T-helper 2 cell (primary cell): ENCODE data around the gene PRLR.
A peak's percentile ranks its signal among the peaks of the same experiment; 100 is the strongest.

Experiments
- DNase-seq, 5 experiments: peaks; one replicate each; pipeline versions ENCODE4 v3.0.0 to v3.0.0-alpha.2; 2012 to 2022

The PRLR gene

DNA sequence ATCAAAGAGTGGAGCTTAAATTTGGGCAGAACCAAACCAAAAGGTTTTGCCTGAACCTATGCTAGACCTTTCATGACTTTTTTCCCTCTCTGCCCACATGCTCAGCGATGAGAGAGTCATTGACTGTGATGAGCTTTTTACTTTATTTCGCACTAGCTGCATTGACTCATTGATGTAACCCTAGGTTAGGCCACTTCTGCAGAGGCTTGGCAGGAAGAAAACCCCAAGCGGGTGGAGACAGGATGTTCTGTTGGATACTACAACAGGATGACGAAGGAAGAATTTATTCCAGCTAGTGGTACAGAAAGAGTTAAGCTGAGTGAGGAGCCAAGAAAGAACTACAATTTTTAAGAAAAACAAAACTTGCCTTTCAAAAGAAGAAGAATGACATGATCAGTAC is 201.0 kb downstream of the PRLR start:
- no peak for DNase-seq

DNA sequence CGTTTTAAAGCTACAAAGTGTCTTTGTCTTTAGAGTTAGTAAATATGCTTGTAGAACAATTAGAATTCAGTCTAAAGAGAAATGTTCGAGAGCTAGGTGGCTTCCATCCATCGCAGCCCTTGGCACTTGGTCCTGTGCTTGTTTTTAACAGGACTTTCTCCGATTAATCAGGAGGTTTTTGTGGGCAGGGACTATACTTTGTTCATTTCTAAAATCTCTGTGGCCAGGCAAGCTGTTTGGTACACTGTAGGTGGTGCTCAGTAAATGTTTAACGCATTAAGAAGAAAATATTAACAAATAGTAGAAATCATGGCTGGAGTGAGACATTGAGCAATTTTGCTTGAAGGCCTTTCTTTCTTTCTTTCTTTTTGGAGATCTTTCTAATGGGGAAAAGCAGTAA is 203.3 kb downstream of the PRLR start:
- no peak for DNase-seq

DNA sequence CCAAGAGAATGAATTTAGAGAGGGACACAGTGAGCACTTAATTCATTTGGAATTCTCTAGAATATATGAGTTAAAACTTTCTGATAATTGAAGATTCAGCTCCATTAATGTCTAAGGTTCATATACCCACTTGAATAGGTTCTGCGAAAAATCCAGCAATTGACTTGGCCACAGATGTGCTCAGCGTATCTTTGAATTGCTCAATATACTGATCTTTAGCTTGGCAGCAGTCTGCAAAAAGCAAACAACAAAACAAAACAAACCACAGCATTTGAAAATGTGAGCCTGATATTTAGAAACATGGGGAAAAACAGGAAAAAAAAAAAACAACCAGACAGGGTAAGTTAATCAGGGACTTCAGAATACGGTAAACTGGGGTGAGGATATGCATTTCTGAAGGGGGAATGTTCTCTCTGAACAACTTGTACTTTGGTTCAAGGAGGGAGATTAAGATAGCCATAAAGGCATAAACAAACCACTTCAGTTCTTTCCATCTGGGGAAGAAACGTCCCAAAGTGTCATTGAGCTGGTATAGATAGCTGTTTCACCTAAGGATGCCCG is 203.9 kb downstream of the PRLR start:
- DNase-seq: no peak

GRCh38 chr5:35024911-35025510 is 205.3 kb downstream of the PRLR start:
- DNase-seq: no peak

- no peak for DNase-seq
These were observed 206.7 kb downstream of the PRLR start for GRCh38 chr5:35023391-35024178.

GRCh38 chr5:35016174-35017051 is 213.9 kb downstream of the PRLR start:
- no peak for DNase-seq

- no peak for DNase-seq
These were observed 215.2 kb downstream of the PRLR start for GRCh38 chr5:35015063-35015462.

GRCh38 chr5:35012796-35013195 is 217.5 kb downstream of the PRLR start:
- peak in 1 of 5 experiments; percentile 22 for DNase-seq

DNA sequence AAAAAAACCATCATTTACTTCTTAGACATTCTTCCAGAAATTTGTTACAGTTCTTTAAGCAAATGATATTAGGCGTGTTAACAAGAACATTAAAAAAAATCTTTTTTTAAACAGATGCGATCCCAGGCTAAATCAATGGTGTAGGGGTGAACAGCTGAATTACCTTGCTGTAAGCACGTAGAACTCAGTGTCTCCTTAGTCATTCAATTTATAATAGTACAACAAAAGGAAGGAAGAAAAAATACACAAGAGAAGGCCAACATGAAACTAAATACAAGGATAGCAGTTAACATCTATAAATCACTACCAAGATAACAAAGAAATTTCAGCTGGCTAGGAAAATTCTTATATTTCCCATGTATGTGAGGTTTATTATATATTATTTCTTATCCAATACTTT is 217.9 kb downstream of the PRLR start:
- no peak for DNase-seq

DNA sequence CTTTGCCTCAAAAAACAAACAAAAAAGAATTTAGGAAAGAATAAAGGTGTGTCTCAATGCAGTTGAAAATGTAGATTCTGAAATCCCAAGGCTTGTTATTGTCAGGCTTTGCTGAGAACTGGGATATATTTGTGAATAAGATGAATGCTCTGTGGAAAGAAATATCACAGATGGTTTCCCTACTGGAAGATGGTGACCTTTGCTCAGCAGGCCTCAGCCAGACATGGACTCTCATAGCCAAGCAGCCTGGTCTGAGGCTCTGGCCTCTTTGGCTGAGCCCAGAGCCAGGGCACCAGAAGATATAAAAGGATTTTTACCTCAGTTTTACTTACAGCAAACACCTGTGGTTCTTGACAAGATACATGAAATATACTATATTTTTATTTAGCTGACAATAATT is 219.6 kb downstream of the PRLR start:
- no peak for DNase-seq

DNA sequence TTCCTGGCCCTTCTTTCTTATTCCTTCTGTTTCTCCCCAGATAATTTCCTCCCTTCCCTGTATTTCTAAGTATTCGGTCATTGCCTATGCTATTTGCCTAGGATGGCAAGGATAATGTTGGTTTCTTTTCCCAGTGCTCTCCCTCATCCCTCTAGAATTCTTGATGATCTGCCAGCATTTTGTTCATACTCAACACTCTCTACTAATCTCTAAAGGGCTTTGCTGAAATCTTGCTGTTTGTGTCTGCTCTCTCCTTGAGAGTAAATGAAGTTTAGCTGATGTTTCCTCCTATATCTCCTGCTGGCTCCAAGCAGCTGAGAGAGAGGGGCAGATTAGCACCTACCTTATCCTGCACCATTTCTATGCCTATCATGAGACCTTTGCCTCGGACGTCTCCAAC is 220.6 kb downstream of the PRLR start:
- no peak for DNase-seq

GRCh38 chr5:35009019-35009418 is 221.3 kb downstream of the PRLR start:
- DNase-seq: no peak

DNA sequence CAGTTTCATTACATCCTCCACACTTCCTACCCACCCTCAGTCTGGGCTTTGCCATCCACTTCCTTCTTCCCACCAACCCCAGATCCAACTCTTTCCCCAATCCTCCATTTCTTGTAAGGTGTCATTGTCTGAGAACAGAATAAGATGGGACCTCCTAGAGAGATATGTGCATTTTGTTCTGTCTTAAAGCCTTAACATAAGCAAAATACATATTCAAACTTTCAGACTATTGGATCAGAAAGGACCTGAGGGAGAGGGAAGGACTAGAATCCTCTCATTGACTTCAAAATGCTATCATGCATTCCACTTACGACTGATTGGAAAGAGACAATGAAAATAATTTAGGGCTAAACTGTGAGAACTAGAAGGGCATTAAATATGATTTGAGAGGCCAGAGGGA is 225.5 kb downstream of the PRLR start:
- DNase-seq: no peak

GRCh38 chr5:35004200-35004599 is 226.1 kb downstream of the PRLR start:
- no peak for DNase-seq

DNA sequence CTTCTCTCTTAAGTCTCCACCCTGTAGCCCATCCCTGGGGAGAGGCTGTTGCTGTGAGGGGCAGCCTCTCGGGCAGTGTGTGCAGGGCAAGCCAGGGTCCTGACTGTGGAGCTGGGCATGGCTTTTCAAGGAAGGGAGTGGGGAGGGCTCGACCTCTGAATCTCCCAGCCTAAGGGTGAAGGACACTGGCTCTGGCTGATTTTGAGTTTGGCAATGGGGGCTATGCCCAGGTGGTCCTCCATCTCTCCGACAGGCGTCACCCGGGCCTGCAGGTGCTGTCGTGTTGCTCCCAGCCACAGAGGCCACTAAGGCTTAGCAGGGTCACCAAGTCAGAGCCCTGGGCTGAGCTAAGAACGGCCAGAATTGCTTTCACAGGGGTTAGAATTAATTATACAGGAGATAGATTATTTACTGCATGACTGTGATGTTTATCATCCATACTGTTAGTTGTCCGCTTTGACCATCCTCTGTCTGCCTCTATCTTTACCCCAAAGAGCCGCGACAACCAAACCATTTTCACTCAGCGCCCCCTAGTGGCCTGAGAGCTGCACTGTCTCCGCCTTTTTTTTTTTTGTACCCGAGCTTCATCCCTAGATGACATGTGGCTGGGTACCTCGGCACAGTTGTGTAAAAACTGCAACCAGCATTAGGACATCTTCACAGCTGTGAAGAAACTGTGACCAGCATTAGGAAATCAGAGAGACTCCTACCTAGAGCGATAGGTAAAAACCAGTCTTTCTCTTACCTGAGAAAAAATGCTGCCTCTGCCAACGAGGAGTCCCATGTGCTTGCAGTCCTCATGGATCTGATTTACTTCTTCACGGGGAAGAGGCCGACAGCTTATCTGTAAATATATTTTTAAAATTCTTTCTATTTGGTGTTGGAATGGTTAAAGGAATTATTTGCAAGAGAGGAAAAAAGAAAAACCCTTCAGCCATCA is 227.0 kb downstream of the PRLR start:
- DNase-seq: peak in 4 of 5 experiments; percentile 0 to 55 (median 16)

DNA sequence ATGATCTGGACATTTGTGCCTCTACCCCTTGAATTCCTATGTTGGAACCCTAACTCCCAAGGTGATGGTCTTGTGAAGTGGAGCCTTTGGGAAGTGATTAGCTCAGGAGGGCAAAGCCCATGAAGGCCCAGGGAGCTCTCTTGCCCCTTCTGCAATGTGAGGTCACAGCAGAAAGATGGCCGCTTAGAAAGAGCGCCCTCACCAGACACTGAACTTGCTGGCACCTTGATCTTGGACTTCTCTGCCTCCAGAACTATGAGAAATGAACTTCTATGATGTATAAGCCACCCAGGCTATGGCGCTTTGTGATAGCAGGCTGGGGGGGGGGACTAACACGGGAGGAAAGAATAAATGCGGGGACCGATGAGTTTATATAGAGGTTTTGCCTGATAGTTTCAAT is 227.8 kb downstream of the PRLR start:
- DNase-seq: no peak

DNA sequence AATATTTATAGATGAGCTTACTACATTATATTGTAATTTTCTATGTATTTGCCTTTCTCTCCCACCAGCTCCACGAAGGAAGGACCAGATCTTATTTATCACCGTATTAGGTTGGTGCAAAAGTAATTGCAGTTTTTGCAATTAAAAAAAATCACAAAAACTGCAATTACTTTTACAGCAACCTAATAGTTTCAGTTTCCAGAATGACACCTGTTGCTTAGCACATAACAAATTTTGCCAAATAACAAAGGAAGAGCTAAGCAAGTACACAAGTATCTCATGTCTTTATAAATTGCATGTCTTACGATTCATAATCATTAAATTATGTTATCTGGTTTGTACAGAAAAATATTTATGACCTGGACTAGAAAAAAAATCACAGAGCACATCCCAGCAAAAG is 228.4 kb downstream of the PRLR start:
- DNase-seq: no peak
